Astrocyte (in vitro differentiated cells and primary cell): ENCODE measurements around the gene ANXA1. TPM values are rescaled to one million over a fixed set of nuclear protein-coding genes. Genes with fewer than 3 reads are reported as not detected.

Source experiments
- DNase-seq: peaks from one replicate; pipeline ENCODE4 v3.0.0-alpha.2; 2010; ENCODE audit warnings: low read depth
- FAIRE-seq: peaks from 2 replicates; lab custom pipeline; 2011; peaks lifted over from hg19 to GRCh38; lab: Jason Lieb, UNC
- H2AFZ ChIP-seq: 2 replicates; pipeline ENCODE4 v1.6.0; 2012; ENCODE audit warnings: low read depth, low read length, inconsistent platforms
- H3K27ac ChIP-seq: 2 replicates; pipeline ENCODE4 v1.5.1; 2011; ENCODE audit warnings: low read depth, low read length, inconsistent platforms
- H3K27me3 ChIP-seq: 2 replicates; pipeline ENCODE4 v1.6.0; 2011; ENCODE audit warnings: low read length, inconsistent platforms; ENCODE audit not compliant: insufficient read depth
- H3K36me3 ChIP-seq: 2 replicates; pipeline ENCODE4 v1.5.1; 2011; ENCODE audit warnings: low read length, inconsistent platforms; ENCODE audit not compliant: insufficient read depth
- H3K4me1 ChIP-seq: 2 replicates; pipeline ENCODE4 v1.5.1; 2011; ENCODE audit warnings: low read length, inconsistent platforms; ENCODE audit not compliant: insufficient read depth
- H3K4me2 ChIP-seq: 2 replicates; pipeline ENCODE4 v1.6.0; 2012; ENCODE audit warnings: low read length, inconsistent platforms
- H3K4me3 ChIP-seq: 2 replicates; pipeline ENCODE4 v1.5.1; 2011; ENCODE audit warnings: low read depth, mild to moderate bottlenecking, low read length, inconsistent platforms; ENCODE audit not compliant: insufficient read depth
- H3K79me2 ChIP-seq: 2 replicates; pipeline ENCODE4 v1.6.0; 2012; ENCODE audit warnings: mild to moderate bottlenecking, low read length, inconsistent platforms; ENCODE audit not compliant: insufficient read depth
- H3K9ac ChIP-seq: 2 replicates; pipeline ENCODE4 v1.6.0; 2012; ENCODE audit warnings: mild to moderate bottlenecking, low read length, inconsistent platforms
- H3K9me3 ChIP-seq: 2 replicates; pipeline ENCODE4 v1.5.1; 2012; ENCODE audit warnings: low read depth, mild to moderate bottlenecking, low read length, inconsistent platforms; ENCODE audit not compliant: insufficient read depth
- H4K20me1 ChIP-seq: 2 replicates; pipeline ENCODE4 v1.6.0; 2012; ENCODE audit warnings: low read length, inconsistent platforms; ENCODE audit not compliant: insufficient read depth
- H3K27ac Mint-ChIP-seq: one replicate; pipeline ENCODE4 v1.8.0; 2021; ENCODE audit warnings: mild to moderate bottlenecking, mixed read lengths; ENCODE audit not compliant: unreplicated experiment
- H3K27me3 Mint-ChIP-seq: one replicate; pipeline ENCODE4 v1.8.0; 2021; ENCODE audit warnings: low read depth, mixed read lengths; ENCODE audit not compliant: unreplicated experiment
- H3K36me3 Mint-ChIP-seq: one replicate; pipeline ENCODE4 v1.8.0; 2021; ENCODE audit warnings: low read depth, mixed read lengths; ENCODE audit not compliant: unreplicated experiment
- H3K4me1 Mint-ChIP-seq: one replicate; pipeline ENCODE4 v1.8.0; 2021; ENCODE audit warnings: low read depth, mixed read lengths; ENCODE audit not compliant: unreplicated experiment
- H3K4me3 Mint-ChIP-seq: one replicate; pipeline ENCODE4 v1.8.0; 2021; ENCODE audit warnings: mild to moderate bottlenecking, moderate library complexity, mixed read lengths; ENCODE audit not compliant: unreplicated experiment
- H3K9me3 Mint-ChIP-seq: one replicate; pipeline ENCODE4 v1.8.0; 2021; ENCODE audit warnings: mild to moderate bottlenecking, mixed read lengths; ENCODE audit not compliant: unreplicated experiment
- CTCF ChIP-seq: IDR thresholded peaks from 2 replicates; pipeline ENCODE4 v1.5.1; 2011; ENCODE audit warnings: low read depth, mild to moderate bottlenecking, inconsistent platforms, low read length, moderate library complexity; ENCODE audit not compliant: insufficient read depth
- EZH2 ChIP-seq: IDR thresholded peaks from 2 replicates; pipeline ENCODE4 v1.6.1; 2012; ENCODE audit warnings: mild to moderate bottlenecking, low read length, inconsistent platforms; ENCODE audit not compliant: insufficient read depth
- total RNA-seq: library from RNA; stranded (reverse); gene quantifications from 2 replicates; pipeline ENCODE4 v1.2.1, GENCODE V29; 2021

The ANXA1 gene
- total RNA-seq, 1 donor from 2014 or later: 637 TPM

GRCh38 chr9:73165911-73166310, 14.2 kb downstream of the ANXA1 start:
- H3K27me3 ChIP-seq: no peaks in the 10 kb centered on the region
- H3K4me1 Mint-ChIP-seq: no peaks in the 10 kb centered on the region
- no peaks in the 10 kb centered on the region for H3K9me3 Mint-ChIP-seq
- H2AFZ ChIP-seq: no peak overlapping the region
- no peak overlapping the region for H3K4me2 ChIP-seq
- H3K9me3 ChIP-seq: no peaks in the 10 kb centered on the region
- no peak overlapping the region for H3K4me3 Mint-ChIP-seq
- no peak overlapping the region for H3K9ac ChIP-seq
- H3K36me3 ChIP-seq: peaks cover 86% of the 10 kb centered on the region
- FAIRE-seq (peak; percentile 81), DNase-seq (no peak)
- H3K27ac Mint-ChIP-seq: no peak overlapping the region
- H3K79me2 ChIP-seq: peaks cover 5% of the 10 kb centered on the region
- H3K27ac ChIP-seq: no peak overlapping the region
- peaks cover 29% of the 10 kb centered on the region for H4K20me1 ChIP-seq
- H3K4me1 ChIP-seq: no peaks in the 10 kb centered on the region
- H3K27me3 Mint-ChIP-seq: no peaks in the 10 kb centered on the region
- H3K36me3 Mint-ChIP-seq: peaks cover 19% of the 10 kb centered on the region
- TF ChIP-seq CTCF (no peak), EZH2 (no peak)
- no peak overlapping the region for H3K4me3 ChIP-seq

- Mint-ChIP-seq H3K4me3 (no peak overlapping the region), H3K27ac (no peak overlapping the region), H3K36me3 (peaks cover 19% of the 10 kb centered on the region), H3K27me3 (no peaks in the 10 kb centered on the region), H3K4me1 (no peaks in the 10 kb centered on the region), H3K9me3 (no peaks in the 10 kb centered on the region)
- Histone ChIP-seq H3K27ac (no peak overlapping the region), H3K79me2 (peaks cover under 1% of the 10 kb centered on the region), H3K4me3 (no peak overlapping the region), H3K9me3 (no peaks in the 10 kb centered on the region), H3K4me1 (no peaks in the 10 kb centered on the region), H3K9ac (no peak overlapping the region), H4K20me1 (peaks cover 29% of the 10 kb centered on the region), H3K4me2 (no peak overlapping the region), H3K27me3 (no peaks in the 10 kb centered on the region), H2AFZ (no peak overlapping the region), H3K36me3 (peaks cover 80% of the 10 kb centered on the region)
- TF ChIP-seq CTCF: no peak
- no peak for TF ChIP-seq EZH2
- no peak for FAIRE-seq
- no peak for DNase-seq
Measured at GRCh38 chr9:73166468-73166867, 14.8 kb downstream of the ANXA1 start.

- H3K27ac ChIP-seq: no peak overlapping the region
- H3K27ac Mint-ChIP-seq: no peak overlapping the region
- peaks cover 15% of the 10 kb centered on the region for H3K36me3 Mint-ChIP-seq
- DNase-seq (no peak), FAIRE-seq (no peak)
- TF ChIP-seq CTCF: no peak
- no peak for TF ChIP-seq EZH2
- H3K4me2 ChIP-seq: no peak overlapping the region
- no peak overlapping the region for H3K4me3 ChIP-seq
- H4K20me1 ChIP-seq: peaks cover 25% of the 10 kb centered on the region
- H3K79me2 ChIP-seq: no peaks in the 10 kb centered on the region
- H3K4me3 Mint-ChIP-seq: no peak overlapping the region
- peaks cover 70% of the 10 kb centered on the region for H3K36me3 ChIP-seq
- no peak overlapping the region for H2AFZ ChIP-seq
- no peaks in the 10 kb centered on the region for H3K9me3 ChIP-seq
- H3K4me1 ChIP-seq: no peaks in the 10 kb centered on the region
- H3K27me3 ChIP-seq: no peaks in the 10 kb centered on the region
- no peaks in the 10 kb centered on the region for H3K27me3 Mint-ChIP-seq
- H3K9me3 Mint-ChIP-seq: no peaks in the 10 kb centered on the region
- H3K9ac ChIP-seq: no peak overlapping the region
- no peaks in the 10 kb centered on the region for H3K4me1 Mint-ChIP-seq
Measured at GRCh38 chr9:73167614-73168013, 15.9 kb downstream of the ANXA1 start.
